GM12878 (cell line): ENCODE measurements around the gene CIB4. TPM values are rescaled to one million over a fixed set of nuclear protein-coding genes. Genes with fewer than 3 reads are reported as not detected.

Experiments
- ATAC-seq: fragments of 200-7000 bp; cut with Tn5 transposase; 3 replicates; pipeline ENCODE4 v1.9.1; 2020; ENCODE audit warnings: mild to moderate bottlenecking, moderate library complexity
- BruUV-seq: library from RNA; stranded (reverse); fragments of 400-500 nt; replicated peaks from 2 replicates; lab custom pipeline; 2021; lab: Mats Ljungman, UMichigan
- CTCF ChIA-PET: fragments of 300-600 bp; sonication (Branson Sonifier 250); formaldehyde crosslinking; extraction: SDS; loops from one replicate; lab custom pipeline; 2021; ENCODE audit warnings: inconsistent platforms; lab: Yijun Ruan, JAX
- POLR2A ChIA-PET: fragments of 350-600 bp; formaldehyde crosslinking; extraction: SDS; loops from one replicate; lab custom pipeline; 2021; ENCODE audit warnings: inconsistent platforms; lab: Charles Lee
- RAD21 ChIA-PET: fragments of 300-600 bp; sonication (Branson Sonifier 250); formaldehyde crosslinking; loops from one replicate; lab custom pipeline; 2023; ENCODE audit warnings: antibody characterized with exemption; ENCODE audit not compliant: unreplicated experiment; lab: Charles Lee
- SMC1A ChIA-PET: fragments of 300-600 bp; sonication (Branson Sonifier 250); formaldehyde crosslinking; loops from one replicate; lab custom pipeline; 2023; ENCODE audit not compliant: unreplicated experiment, uncharacterized antibody; lab: Charles Lee
- DNase-seq: peaks from one replicate; pipeline ENCODE4 v3.0.0-alpha.2; 2011; ENCODE audit warnings: low read depth, low spot score
- FAIRE-seq: peaks from 3 replicates; lab custom pipeline; 2011; peaks lifted over from hg19 to GRCh38; lab: Jason Lieb, UNC
- H2AFZ ChIP-seq: 2 replicates; pipeline ENCODE4 v1.6.0; 2011; ENCODE audit warnings: low read depth, low read length, control low read depth; ENCODE audit not compliant: control insufficient read depth
- H3K27ac ChIP-seq: 2 replicates; pipeline ENCODE4 v1.5.1; 2011; ENCODE audit warnings: control low read depth; ENCODE audit not compliant: control insufficient read depth, insufficient read depth
- H3K27me3 ChIP-seq, 2 experiments: replicated peaks in 1 of 2; 2 replicates each; pipeline versions ENCODE4 v1.6.0 to v1.6.1; 2011; ENCODE audit warnings: low read length in 1 of 2; ENCODE audit not compliant: control insufficient read depth in 2 of 2, insufficient read depth in 2 of 2
- H3K36me3 ChIP-seq, 2 experiments: 2 replicates each; pipeline ENCODE4 v1.5.1; 2011; ENCODE audit warnings: low read length in 1 of 2; ENCODE audit not compliant: control insufficient read depth in 2 of 2, insufficient read depth in 2 of 2
- H3K4me1 ChIP-seq: 2 replicates; pipeline ENCODE4 v1.6.1; 2011; ENCODE audit warnings: mild to moderate bottlenecking, low read length, moderate library complexity, mixed read lengths; ENCODE audit not compliant: control insufficient read depth, insufficient read depth
- H3K4me2 ChIP-seq: 2 replicates; pipeline ENCODE4 v1.6.0; 2011; ENCODE audit warnings: control low read depth; ENCODE audit not compliant: control insufficient read depth, insufficient read depth
- H3K4me3 ChIP-seq: fragments of 200-600 bp; sonication (generic); 2 replicates; pipeline ENCODE4 v1.5.1; 2016
- H3K79me2 ChIP-seq: 2 replicates; pipeline ENCODE4 v1.6.0; 2011; ENCODE audit warnings: low read length; ENCODE audit not compliant: control insufficient read depth, insufficient read depth
- H3K9ac ChIP-seq: 2 replicates; pipeline ENCODE4 v1.8.0; 2011; ENCODE audit warnings: low read length, control low read depth, mixed read lengths; ENCODE audit not compliant: control insufficient read depth, insufficient read depth
- H3K9me3 ChIP-seq: replicated peaks from 3 replicates; pipeline ENCODE4 v1.5.1; 2011; ENCODE audit warnings: mild to moderate bottlenecking, low read length; ENCODE audit not compliant: control insufficient read depth, insufficient read depth
- H4K20me1 ChIP-seq: 2 replicates; pipeline ENCODE4 v1.6.0; 2011; ENCODE audit not compliant: control insufficient read depth, insufficient read depth
- CHD4 ChIP-seq: fragments of 200-600 bp; sonication (generic); IDR thresholded peaks from 2 replicates; pipeline ENCODE4 v1.6.1; 2016; ENCODE audit warnings: mild to moderate bottlenecking
- EP300 ChIP-seq, 2 experiments: fragments of 150-350 bp in 1 of 2; IDR thresholded peaks; 2 replicates each; pipeline ENCODE4 v1.6.1; 2011 to 2012; ENCODE audit warnings: low read depth in 2 of 2, low read length in 2 of 2, borderline replicate concordance in 1 of 2, improper control_type of control experiment in 1 of 2, inconsistent platforms in 1 of 2; ENCODE audit not compliant: control insufficient read depth in 1 of 2
- JUNB ChIP-seq: IDR thresholded peaks from 2 replicates; pipeline ENCODE4 v1.6.1; 2016; ENCODE audit warnings: antibody characterized with exemption, mild to moderate bottlenecking
- NFYB ChIP-seq: IDR thresholded peaks from 2 replicates; pipeline ENCODE4 v1.6.1; 2011; ENCODE audit warnings: low read depth, mild to moderate bottlenecking, low read length, improper control_type of control experiment, moderate library complexity; ENCODE audit not compliant: insufficient read depth
- NKRF ChIP-seq: fragments of 450-650 bp; conservative IDR thresholded peaks from 2 replicates; pipeline ENCODE4 v1.6.1; 2017; ENCODE audit warnings: mild to moderate bottlenecking, moderate library complexity
- NR2F1 ChIP-seq: fragments of 450-650 bp; conservative IDR thresholded peaks from 2 replicates; pipeline ENCODE4 v1.6.1; 2017; ENCODE audit warnings: mild to moderate bottlenecking
- PAX5 ChIP-seq: IDR thresholded peaks from 2 replicates; pipeline ENCODE4 v1.6.1; 2011; ENCODE audit warnings: low read depth, low read length, borderline replicate concordance
- PKNOX1 ChIP-seq: fragments of 450-650 bp; IDR thresholded peaks from 2 replicates; pipeline ENCODE4 v1.6.1; 2016; ENCODE audit warnings: mild to moderate bottlenecking
- PML ChIP-seq: IDR thresholded peaks from 2 replicates; pipeline ENCODE4 v1.6.1; 2012; ENCODE audit warnings: low read length, inconsistent platforms
- POU2F2 ChIP-seq: IDR thresholded peaks from 3 replicates; pipeline ENCODE4 v1.6.1; 2011; ENCODE audit warnings: low read depth, mild to moderate bottlenecking, low read length, borderline replicate concordance
- RELB ChIP-seq: fragments of 450-650 bp; IDR thresholded peaks from 2 replicates; pipeline ENCODE4 v1.6.1; 2017; ENCODE audit warnings: low read depth, mild to moderate bottlenecking, moderate library complexity
- SMARCA5 ChIP-seq: fragments of 450-650 bp; IDR thresholded peaks from 2 replicates; pipeline ENCODE4 v1.6.1; 2017; ENCODE audit warnings: mild to moderate bottlenecking
- SRF ChIP-seq, 2 experiments: IDR thresholded peaks; 2 replicates each; pipeline ENCODE4 v1.6.1; 2011; ENCODE audit warnings: low read depth in 2 of 2, low read length in 2 of 2, mild to moderate bottlenecking in 1 of 2, moderate library complexity in 1 of 2
- TAF1 ChIP-seq: IDR thresholded peaks from 2 replicates; pipeline ENCODE4 v1.6.1; 2011; ENCODE audit warnings: mild to moderate bottlenecking, low read depth, low read length, borderline replicate concordance
- TBL1XR1 ChIP-seq: IDR thresholded peaks from 2 replicates; pipeline ENCODE4 v1.6.1; 2012; ENCODE audit warnings: low read depth, low read length, improper control_type of control experiment
- WGBS: methylation state at CpG from one replicate; pipeline ENCODE4 v1.1.6; 2016; ENCODE audit warnings: low lambda C conversion rate; ENCODE audit not compliant: insufficient replicate concordance, insufficient coverage; ENCODE audit errors: missing lambda C conversion rate; 5-methylcytosine and 5-hydroxymethylcytosine counted together
- in situ Hi-C: fragments of 300-500 bp; cut with MboI; formaldehyde crosslinking; loops from 9 replicates; pipeline ENCODE4 v1.14.3; 2018; ENCODE audit warnings: mixed read lengths
- intact Hi-C: fragments of 100-400 bp; cut with micrococcal nuclease; formaldehyde crosslinking; loops from one replicate; pipeline ENCODE4 v1.14.2; 2022; ENCODE audit not compliant: unreplicated experiment
- polyA plus RNA-seq, 11 experiments: library from polyadenylated mRNA; depleted of rRNA in 4 of 11; unstranded in 6 of 11; stranded (reverse) in 5 of 11; fragments of >200 nt; fragmentation: Nextera tagmentation in 4 of 11; fragmentation: Illumina TruSeq in 1 of 11; extraction: Ambion mirVana in 4 of 11; extraction: Trizol in 1 of 11; gene quantifications; 1 replicate in 1 of 11; 2 replicates in 10 of 11; pipeline versions ENCODE4 v1.2.1 to v1.2.3, GENCODE V29; 2011 to 2016; ENCODE audit warnings: inconsistent platforms in 2 of 11, missing spikeins in 2 of 11, low read depth in 1 of 11
- total RNA-seq, 4 experiments: library from RNA; depleted of rRNA in 3 of 4; stranded (reverse); fragments of >200 nt in 3 of 4; fragmentation: Illumina TruSeq in 1 of 4; extraction: Trizol in 1 of 4; gene quantifications; 2 replicates each; pipeline versions ENCODE4 v1.2.1 to v1.2.3, GENCODE V29; 2013 to 2021
- TF ChIP-seq, protein P1 (sequence below): fragments of 450-650 bp; formaldehyde crosslinking; IDR thresholded peaks from 2 replicates; pipeline ENCODE4 v1.4.0; 2020; ENCODE audit warnings: mild to moderate bottlenecking, moderate library complexity

CIB4 gene
- total and polyA plus RNA-seq, 10 of the 15 experiments (the other 5 are each of a cell fraction or from before 2014, with no cell fraction given) = not detected

GRCh38 chr2:26550276-26551015 lies 90.7 kb downstream of the CIB4 start:
- Histone ChIP-seq H3K36me3 (no peaks in the 10 kb centered on the region), H3K4me1 (no peaks in the 10 kb centered on the region), H3K79me2 (no peaks in the 10 kb centered on the region), H2AFZ (no peak overlapping the region), H3K9me3 (no peaks in the 10 kb centered on the region), H3K27me3 (no peaks in the 10 kb centered on the region; a peak in 2 of 4 replicates), H4K20me1 (no peaks in the 10 kb centered on the region), H3K27ac (no peak overlapping the region), H3K9ac (no peak overlapping the region), H3K4me3 (no peak overlapping the region), H3K4me2 (no peak overlapping the region)
- ChIA-PET SMC1A (no interaction called here), CTCF (no interaction called here), POLR2A (no interaction called here), RAD21 (no interaction called here)
- no peak for DNase-seq
- in situ Hi-C loops (no loop called here), intact Hi-C loops (no loop called here)
- no TSS peak for BruUV-seq
- no peak for FAIRE-seq
- WGBS = 50% methylated on average over 17 of the region's 17 CpGs
- TF ChIP-seq NFYB (no peak), SMARCA5 (no peak), SRF (IDR thresholded peaks at IDR 0.05; ENCODE audit: low read depth in 2 of 2, low read length in 2 of 2) (no peak), PML (no peak), PKNOX1 (no peak), PAX5 (no peak), NR2F1 (no peak), TAF1 (no peak), TBL1XR1 (no peak), NKRF (no peak), RELB (no peak), EP300 (IDR thresholded peaks at IDR 0.05; ENCODE audit: borderline replicate concordance in 1 of 2, control insufficient read depth in 1 of 2, low read depth in 2 of 2, low read length in 2 of 2) (no peak), CHD4 (no peak), POU2F2 (no peak), JUNB (no peak)
- TF ChIP-seq, protein P1, sequence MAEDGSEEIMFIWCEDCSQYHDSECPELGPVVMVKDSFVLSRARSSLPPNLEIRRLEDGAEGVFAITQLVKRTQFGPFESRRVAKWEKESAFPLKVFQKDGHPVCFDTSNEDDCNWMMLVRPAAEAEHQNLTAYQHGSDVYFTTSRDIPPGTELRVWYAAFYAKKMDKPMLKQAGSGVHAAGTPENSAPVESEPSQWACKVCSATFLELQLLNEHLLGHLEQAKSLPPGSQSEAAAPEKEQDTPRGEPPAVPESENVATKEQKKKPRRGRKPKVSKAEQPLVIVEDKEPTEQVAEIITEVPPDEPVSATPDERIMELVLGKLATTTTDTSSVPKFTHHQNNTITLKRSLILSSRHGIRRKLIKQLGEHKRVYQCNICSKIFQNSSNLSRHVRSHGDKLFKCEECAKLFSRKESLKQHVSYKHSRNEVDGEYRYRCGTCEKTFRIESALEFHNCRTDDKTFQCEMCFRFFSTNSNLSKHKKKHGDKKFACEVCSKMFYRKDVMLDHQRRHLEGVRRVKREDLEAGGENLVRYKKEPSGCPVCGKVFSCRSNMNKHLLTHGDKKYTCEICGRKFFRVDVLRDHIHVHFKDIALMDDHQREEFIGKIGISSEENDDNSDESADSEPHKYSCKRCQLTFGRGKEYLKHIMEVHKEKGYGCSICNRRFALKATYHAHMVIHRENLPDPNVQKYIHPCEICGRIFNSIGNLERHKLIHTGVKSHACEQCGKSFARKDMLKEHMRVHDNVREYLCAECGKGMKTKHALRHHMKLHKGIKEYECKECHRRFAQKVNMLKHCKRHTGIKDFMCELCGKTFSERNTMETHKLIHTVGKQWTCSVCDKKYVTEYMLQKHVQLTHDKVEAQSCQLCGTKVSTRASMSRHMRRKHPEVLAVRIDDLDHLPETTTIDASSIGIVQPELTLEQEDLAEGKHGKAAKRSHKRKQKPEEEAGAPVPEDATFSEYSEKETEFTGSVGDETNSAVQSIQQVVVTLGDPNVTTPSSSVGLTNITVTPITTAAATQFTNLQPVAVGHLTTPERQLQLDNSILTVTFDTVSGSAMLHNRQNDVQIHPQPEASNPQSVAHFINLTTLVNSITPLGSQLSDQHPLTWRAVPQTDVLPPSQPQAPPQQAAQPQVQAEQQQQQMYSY = no peak
- ATAC-seq = no peak
